ENCODE results near the gene TXN2.
"Not testable (repeated sequence)": the region's sequence is repeated elsewhere in the genome, so short reads cannot be mapped to it uniquely, and the experiment has no call there.

The TXN2 gene

GRCh38 chr22:36432592-36433317 is 48.7 kb downstream of the TXN2 start:
- in situ Hi-C loops (cut with MboI; ENCODE audit: low sequenced_read_pairs): no loop called here

DNA sequence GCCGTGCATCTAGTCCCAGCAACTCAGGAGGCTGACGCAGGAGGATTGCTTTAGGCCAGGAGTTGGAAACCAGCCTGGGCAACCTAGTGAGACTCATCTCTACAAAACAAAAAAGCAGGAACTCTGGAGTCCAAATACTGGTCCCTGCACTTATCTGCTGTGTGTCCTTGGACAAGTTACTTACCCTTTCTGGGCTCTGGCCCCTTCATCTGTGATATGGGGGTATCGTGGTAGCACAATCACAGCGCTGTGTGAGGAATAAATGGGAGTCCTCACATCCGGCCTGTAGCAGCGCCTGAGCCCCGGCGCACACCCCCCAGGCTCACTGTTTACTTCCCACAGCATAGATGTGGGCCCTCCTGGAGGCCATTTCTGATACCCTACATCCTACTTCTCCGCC is 49.5 kb downstream of the TXN2 start:
- in situ Hi-C loops (cut with MboI; ENCODE audit: low sequenced_read_pairs): no loop called here

DNA sequence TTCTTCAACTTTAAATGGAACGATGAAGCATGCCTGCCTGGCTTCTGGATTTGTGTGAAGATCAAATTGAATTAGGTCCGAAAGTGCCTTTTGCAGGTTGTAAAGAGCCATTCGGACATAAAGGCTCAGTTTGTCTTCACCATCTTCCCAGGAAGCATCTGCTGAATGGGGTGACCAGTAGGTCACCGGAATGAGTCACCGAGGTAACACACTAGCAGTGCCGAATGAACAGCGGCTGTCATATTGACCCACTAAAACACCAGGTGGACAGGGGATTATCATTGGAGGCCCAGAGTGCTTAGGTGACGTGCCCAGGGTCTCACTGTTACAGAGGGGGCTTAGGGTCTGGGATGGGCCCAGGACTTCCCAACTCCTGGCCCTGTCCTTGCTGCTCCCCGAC is 50.6 kb downstream of the TXN2 start:
- in situ Hi-C loops (cut with MboI; ENCODE audit: low sequenced_read_pairs): no loop called here

DNA sequence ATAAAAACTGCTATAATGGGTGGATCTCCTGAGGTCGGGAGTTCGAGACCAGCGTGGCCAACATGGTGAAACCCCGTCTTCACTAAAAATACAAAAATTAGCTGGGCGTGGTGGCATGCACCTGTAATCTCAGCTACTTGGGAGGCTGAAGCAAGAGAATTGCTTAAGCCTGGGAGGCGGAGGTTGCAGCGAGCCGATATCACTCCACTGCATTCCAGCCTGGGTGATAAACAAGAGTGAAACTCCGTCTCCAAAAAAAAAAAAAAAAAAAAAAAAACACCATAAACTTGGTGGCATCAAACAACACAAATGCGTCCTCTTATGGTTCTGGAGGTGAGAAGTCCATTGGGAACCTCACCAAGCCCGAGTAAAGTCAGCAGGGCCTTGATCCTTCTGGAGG is 53.5 kb downstream of the TXN2 start:
- in situ Hi-C loops (cut with MboI; ENCODE audit: low sequenced_read_pairs): not testable (repeated sequence)

- in situ Hi-C loops (cut with MboI; ENCODE audit: low sequenced_read_pairs): no loop called here
These were observed 55.4 kb downstream of the TXN2 start for GRCh38 chr22:36425977-36426523.

DNA sequence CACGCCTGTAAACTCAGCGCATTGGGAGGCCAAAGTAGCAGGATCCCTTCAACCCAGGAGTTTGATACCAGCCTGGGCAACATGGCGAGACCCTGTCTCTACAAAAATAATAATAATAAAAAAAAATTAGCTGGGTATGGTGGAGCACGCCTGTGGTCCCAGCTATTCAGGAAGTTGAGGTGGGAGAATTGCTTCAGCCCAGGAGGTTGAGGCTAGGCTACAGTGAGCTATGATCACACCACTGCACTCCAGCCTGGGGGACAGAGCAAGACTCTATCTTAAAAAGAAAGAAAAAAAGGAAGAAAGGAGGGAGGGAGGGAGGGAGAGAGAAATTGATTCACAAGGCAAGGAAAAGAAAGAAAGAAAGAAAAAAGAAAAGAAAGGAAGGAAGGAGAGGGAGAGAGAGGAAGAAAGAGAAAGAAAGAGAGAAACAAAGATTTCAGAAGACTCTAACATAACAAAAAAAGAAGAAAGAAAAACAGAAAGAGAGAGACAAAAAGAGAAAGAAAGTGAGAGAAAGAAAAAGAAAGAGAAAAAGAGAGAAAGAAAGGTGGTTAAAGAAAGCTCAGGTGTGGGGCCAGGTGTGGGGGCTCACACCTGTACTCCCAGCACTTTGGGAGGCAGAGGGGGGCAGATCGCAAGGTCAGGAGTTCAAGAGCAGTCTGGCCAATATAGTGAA is 56.4 kb downstream of the TXN2 start:
- in situ Hi-C loops (cut with MboI; ENCODE audit: low sequenced_read_pairs): no loop called here

GRCh38 chr22:36424466-36424865 is 57.0 kb downstream of the TXN2 start:
- in situ Hi-C loops (cut with MboI; ENCODE audit: low sequenced_read_pairs): not testable (repeated sequence)

DNA sequence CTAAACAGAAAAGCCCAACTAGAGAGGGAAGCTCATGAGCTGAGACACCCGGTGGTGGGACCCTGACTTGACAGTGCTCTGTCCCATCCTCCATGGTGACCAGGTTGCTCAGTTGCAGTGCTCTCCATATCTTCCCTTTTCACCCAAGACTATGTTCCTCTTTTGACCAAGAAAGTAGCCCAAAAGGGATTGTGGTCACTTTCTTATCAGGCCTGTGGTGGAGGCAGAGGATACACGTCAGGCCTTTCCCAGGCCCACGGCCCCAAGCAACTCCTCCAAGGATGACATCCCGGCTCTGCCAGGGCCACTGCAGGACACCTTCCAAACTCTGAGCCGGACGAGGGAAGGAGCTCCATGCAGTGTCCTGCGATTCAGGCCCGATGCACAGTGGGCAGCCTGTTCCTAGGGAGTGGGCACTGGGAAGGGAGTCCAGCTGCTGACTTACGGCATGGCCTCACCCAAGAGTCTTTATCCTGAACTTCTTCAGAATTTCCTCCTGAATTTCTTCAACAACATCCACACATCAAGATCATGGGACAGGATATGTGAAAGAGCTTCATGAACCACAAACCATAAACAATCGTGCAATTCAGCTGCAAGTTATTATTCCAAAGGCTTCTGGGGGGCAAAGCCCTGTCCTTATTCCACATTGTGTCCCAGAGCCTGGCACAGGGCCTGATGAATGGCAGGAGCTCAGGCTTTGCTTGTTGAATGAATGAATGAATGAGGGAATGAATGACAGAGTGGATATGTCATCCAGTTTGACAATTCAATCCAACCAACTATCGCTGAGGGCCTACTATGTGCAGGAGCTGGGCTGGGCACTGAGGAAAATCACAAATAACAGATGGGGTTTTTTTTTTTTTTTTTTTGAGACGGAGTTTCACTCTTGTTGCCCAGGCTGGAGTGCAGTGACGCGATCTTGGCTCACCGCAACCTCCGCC is 57.7 kb downstream of the TXN2 start:
- in situ Hi-C loops (cut with MboI; ENCODE audit: low sequenced_read_pairs): no loop called here

- in situ Hi-C loops (cut with MboI; ENCODE audit: low sequenced_read_pairs): no loop called here
These were observed 59.0 kb downstream of the TXN2 start for GRCh38 chr22:36422287-36423014.

GRCh38 chr22:36419912-36420882 is 61.2 kb downstream of the TXN2 start:
- in situ Hi-C loops (cut with MboI; ENCODE audit: low sequenced_read_pairs): no loop called here

GRCh38 chr22:36419177-36419911 is 62.1 kb downstream of the TXN2 start:
- in situ Hi-C loops (cut with MboI; ENCODE audit: low sequenced_read_pairs): no loop called here

DNA sequence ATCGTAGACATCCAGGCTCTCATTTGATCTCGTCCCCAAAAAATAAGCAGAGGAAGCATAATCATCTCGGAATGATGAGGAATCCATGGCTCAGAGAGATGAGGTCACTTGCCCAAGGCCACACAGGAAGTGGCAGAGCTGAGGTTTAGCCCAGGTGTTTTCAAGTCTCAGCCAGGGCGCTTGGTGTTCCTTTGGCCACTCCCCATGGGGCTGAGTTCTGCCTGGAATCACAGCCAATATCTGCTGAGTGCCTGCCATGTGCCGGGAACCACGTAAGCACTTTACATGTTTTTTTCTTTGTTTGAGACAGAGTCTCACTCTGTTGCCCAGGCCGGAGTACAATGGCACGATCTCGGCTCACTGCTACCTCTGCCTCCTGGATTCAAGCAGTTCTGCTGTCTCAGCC is 64.2 kb downstream of the TXN2 start:
- in situ Hi-C loops (cut with MboI; ENCODE audit: low sequenced_read_pairs): no loop called here

Measured in HL-60/S4 treated with phorbol 12-myristate 13-acetate at 8.2 ng/mL for 4 days and 3 days (cell line).